ENCODE measurements around the gene ASF1B. TPM values are rescaled to one million over a fixed set of nuclear protein-coding genes. Genes with fewer than 3 reads are reported as not detected.

Gene ASF1B
- total and polyA plus RNA-seq, 7 donors = 0.20 to 6.0 (median 0.93) TPM; not detected in 1

DNA sequence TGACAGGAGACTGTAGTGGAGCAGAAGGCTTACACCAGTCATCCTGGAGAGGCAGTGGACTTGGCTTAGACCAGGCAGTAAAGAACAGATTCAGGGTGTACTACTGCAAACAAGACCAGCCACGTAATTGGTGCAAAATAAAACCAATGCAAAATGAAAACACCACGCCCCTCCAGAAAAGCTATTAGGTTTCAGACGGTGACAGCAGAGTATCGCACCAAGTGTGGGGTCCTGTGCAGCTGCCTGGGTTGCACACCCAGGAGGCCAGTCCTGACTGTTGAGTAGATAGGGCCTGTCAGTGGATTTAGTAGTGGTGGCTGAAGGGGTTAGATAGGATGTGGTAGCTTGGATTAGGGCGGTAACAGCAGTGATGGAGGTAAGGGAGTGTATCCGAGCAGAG is 13.5 kb downstream of the ASF1B start:
- ATAC-seq = no peak
- Histone ChIP-seq H3K9me3 (no peaks in the 10 kb centered on the region), H3K36me3 (ENCODE audit: insufficient read depth in 1 of 2, low read depth in 1 of 2) (no peaks in the 10 kb centered on the region), H3K27me3 (ENCODE audit: insufficient read depth in 3 of 3, low read length in 2 of 3) (no peaks in the 10 kb centered on the region), H3K27ac (no peak overlapping the region), H3K4me3 (no peak overlapping the region), H3K4me1 (peaks cover 38% of the 10 kb centered on the region)
- DNase-seq = no peak
- intact Hi-C loops (cut with DNase I) = no loop called here
- 90 to 92% (median 91%) methylated on average over 6 of the region's 6 CpGs for WGBS, 3 donors
- TF ChIP-seq, protein P1, sequence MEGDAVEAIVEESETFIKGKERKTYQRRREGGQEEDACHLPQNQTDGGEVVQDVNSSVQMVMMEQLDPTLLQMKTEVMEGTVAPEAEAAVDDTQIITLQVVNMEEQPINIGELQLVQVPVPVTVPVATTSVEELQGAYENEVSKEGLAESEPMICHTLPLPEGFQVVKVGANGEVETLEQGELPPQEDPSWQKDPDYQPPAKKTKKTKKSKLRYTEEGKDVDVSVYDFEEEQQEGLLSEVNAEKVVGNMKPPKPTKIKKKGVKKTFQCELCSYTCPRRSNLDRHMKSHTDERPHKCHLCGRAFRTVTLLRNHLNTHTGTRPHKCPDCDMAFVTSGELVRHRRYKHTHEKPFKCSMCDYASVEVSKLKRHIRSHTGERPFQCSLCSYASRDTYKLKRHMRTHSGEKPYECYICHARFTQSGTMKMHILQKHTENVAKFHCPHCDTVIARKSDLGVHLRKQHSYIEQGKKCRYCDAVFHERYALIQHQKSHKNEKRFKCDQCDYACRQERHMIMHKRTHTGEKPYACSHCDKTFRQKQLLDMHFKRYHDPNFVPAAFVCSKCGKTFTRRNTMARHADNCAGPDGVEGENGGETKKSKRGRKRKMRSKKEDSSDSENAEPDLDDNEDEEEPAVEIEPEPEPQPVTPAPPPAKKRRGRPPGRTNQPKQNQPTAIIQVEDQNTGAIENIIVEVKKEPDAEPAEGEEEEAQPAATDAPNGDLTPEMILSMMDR (IDR thresholded peaks at IDR 0.05) = no peak

DNA sequence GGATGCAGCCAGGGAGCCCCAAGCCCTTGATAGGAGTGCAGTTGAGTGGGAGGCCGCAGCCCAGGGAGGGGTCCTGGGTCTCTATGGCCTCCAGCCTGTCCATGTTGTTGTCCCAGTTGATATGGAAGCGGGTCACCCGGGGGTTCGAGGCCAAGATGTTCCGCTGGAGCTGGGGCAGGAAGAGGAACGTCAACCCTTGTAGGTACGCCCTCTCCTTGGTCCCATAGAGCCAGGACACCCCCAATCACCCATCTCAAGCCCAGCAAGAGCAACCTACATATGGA is 15.9 kb downstream of the ASF1B start:
- no peaks in the 10 kb centered on the region for H3K27me3 ChIP-seq (ENCODE audit: insufficient read depth in 3 of 3, low read length in 2 of 3)
- peaks cover 33% of the 10 kb centered on the region for H3K4me1 ChIP-seq
- ATAC-seq (no peak), DNase-seq (no peak)
- no peak overlapping the region for H3K4me3 ChIP-seq
- WGBS, 3 donors = 95 to 97% (median 96%) methylated on average over 7 of the region's 7 CpGs
- intact Hi-C loops (cut with DNase I) = no loop called here
- peak overlapping the region; percentile 100 for H3K27ac ChIP-seq
- H3K36me3 ChIP-seq (ENCODE audit: insufficient read depth in 1 of 2, low read depth in 1 of 2) = no peaks in the 10 kb centered on the region
- TF ChIP-seq, protein P1 (IDR thresholded peaks at IDR 0.05) = no peak
- H3K9me3 ChIP-seq = no peaks in the 10 kb centered on the region

DNA sequence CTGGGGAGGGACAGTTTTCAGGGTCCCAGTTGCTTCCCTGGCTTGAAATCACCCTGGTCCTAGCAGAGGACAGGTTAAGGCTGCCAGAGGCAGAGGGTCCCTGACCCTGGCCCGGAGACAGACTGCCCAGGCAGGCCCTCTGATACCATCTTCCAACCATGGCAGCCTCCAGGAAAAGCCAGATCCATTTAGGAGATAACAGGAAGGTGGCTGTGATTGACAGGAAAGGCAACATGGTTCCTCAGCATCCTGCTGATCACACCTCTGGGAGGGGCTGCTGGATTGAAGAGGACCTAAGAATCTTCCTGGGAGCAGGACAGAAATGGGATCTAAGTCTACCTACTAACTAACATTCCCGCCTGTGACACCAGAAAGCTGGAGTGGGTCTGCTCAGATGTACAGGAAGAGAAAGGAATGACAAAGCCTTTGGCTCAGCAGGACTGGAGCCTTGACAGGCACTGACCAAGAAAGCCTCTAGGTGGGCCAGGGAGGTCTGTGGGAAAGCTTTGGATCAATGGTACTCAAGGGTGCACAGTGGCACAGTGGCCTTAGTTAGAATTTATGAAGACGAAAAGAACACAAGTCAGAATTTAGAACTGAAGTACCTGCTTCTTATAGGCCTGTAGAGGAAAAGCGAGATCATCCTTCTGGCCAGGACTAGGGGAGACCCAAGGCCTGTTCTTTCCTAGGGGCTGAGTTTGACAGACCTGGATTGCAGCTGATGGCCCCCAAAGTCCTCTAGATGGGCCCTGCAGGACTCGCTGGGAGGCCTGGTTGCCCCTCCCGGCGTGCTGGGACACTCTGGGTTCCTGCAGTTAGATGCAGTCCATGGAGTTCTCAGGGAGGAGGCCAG is 16.5 kb downstream of the ASF1B start:
- Histone ChIP-seq H3K27me3 (ENCODE audit: insufficient read depth in 3 of 3, low read length in 2 of 3) (no peaks in the 10 kb centered on the region), H3K4me1 (peaks cover 39% of the 10 kb centered on the region), H3K4me3 (peak overlapping the region; percentile 76), H3K9me3 (no peaks in the 10 kb centered on the region), H3K36me3 (ENCODE audit: insufficient read depth in 1 of 2, low read depth in 1 of 2) (no peaks in the 10 kb centered on the region), H3K27ac (peak overlapping the region; percentile 100)
- WGBS, 3 donors = 84 to 93% (median 87%) methylated on average over 7 of the region's 7 CpGs
- no peak for ATAC-seq
- no peak for DNase-seq
- TF ChIP-seq, protein P1 (IDR thresholded peaks at IDR 0.05) = no peak
- intact Hi-C loops (cut with DNase I) = loop anchor here in 1 of 2 donors (5.0 kb wide), 1 partner anchor 38 kb away; no protein-coding TSS in a partner anchor

DNA sequence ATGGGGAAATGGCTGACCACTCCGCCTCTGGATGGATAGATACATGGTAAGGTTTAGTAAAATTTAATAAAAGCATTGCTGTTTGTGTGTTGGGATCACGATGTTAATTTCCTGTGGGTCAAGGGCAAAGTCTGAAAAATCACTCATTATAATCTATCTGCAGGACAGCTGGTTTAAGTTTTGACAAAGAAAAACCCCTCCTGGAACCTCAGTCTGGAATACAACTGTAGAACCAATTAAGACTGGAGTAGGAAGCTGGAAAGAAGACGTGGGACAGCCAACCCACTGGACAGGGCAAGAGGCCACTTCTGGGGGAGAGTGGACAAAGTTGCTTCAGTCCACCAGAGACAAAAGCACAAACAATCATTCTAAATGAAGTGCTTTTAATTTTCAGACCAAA is 17.2 kb downstream of the ASF1B start:
- no peaks in the 10 kb centered on the region for H3K36me3 ChIP-seq (ENCODE audit: insufficient read depth in 1 of 2, low read depth in 1 of 2)
- DNase-seq (no peak), ATAC-seq (no peak)
- no peaks in the 10 kb centered on the region for H3K9me3 ChIP-seq
- peaks cover 46% of the 10 kb centered on the region for H3K4me1 ChIP-seq
- no peaks in the 10 kb centered on the region for H3K27me3 ChIP-seq (ENCODE audit: insufficient read depth in 3 of 3, low read length in 2 of 3)
- H3K4me3 ChIP-seq = peak overlapping the region; percentile 76
- WGBS, 3 donors = 15 to 24% (median 18%) methylated on average over 3 of the region's 3 CpGs
- peak overlapping the region; percentile 100 for H3K27ac ChIP-seq
- TF ChIP-seq, protein P1 (IDR thresholded peaks at IDR 0.05) = no peak
- intact Hi-C loops (cut with DNase I) = loop anchor here in 1 of 2 donors (5.0 kb wide), 1 partner anchor 37 kb away; no protein-coding TSS in a partner anchor
